CD4-positive, alpha-beta T cell treated with Interleukin-21 for 1 hour (primary cell): Measurements from ENCODE around the gene JAZF1.
"Not testable (repeated sequence)": the region's sequence is repeated elsewhere in the genome, so short reads cannot be mapped to it uniquely, and the experiment has no call there.

Experiments
- DNase-seq: peaks from one replicate; pipeline ENCODE4 v3.0.0-alpha.2; 2020

The JAZF1 gene

GRCh38 chr7:27928001-27928400 is 252.6 kb downstream of the JAZF1 start:
- no peak for DNase-seq

- DNase-seq: no peak
Observed at GRCh38 chr7:27925573-27926201, 254.9 kb downstream of the JAZF1 start.

GRCh38 chr7:27923642-27923980 is 257.0 kb downstream of the JAZF1 start:
- no peak for DNase-seq

DNA sequence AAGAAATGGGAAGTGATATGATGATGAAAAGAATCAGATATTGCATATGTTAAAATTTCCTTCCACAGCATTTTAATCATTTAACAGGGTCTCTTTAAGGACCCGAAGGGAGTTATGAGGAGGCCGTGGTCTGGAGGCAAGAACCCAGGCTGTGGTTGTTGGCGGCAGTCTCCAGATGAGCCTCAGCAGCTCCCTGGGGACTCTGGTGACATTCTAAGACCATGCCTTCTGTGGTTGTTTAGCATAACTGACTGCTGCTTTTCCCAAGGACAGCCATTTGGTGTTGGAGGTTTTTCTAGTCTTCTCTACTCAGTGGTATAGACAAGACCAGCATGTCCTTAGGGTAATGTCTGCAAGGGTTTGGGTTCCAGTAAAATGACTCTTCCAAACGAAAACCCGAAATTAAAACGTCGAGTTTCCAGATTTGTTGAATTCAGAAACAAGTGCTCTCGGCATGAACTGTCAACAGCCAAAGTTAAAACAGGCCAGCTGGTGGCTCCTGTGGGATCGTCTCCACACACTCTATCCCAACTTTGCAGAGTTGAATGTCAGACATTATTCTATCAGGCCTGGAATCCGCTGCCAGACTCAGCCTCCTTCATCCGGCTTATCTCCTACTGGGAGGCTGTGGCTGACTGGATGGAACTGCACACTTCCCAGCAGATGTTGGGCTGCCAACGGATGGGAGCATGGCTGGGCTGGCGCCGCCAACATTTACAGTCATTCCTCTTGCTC is 257.5 kb downstream of the JAZF1 start:
- DNase-seq: no peak

DNA sequence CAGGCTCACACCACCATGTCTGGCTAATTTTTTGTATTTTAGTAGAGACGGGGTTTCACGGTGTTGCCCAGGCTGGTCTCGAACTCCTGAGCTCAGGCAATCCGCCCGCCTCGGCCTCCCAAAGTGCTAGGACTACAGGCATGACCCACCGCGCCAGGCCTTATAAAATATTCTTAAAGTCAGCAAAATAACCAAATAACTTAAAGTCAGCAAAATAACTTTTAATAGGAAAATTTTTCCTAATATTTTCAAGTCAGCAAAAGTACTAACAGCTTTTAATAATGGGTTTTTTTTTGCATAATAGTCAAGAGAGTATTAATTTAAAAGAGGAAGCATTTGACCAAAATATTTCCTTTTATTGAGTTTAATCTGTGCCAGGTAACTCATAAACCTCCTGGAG is 258.2 kb downstream of the JAZF1 start:
- not testable (repeated sequence) for DNase-seq

DNA sequence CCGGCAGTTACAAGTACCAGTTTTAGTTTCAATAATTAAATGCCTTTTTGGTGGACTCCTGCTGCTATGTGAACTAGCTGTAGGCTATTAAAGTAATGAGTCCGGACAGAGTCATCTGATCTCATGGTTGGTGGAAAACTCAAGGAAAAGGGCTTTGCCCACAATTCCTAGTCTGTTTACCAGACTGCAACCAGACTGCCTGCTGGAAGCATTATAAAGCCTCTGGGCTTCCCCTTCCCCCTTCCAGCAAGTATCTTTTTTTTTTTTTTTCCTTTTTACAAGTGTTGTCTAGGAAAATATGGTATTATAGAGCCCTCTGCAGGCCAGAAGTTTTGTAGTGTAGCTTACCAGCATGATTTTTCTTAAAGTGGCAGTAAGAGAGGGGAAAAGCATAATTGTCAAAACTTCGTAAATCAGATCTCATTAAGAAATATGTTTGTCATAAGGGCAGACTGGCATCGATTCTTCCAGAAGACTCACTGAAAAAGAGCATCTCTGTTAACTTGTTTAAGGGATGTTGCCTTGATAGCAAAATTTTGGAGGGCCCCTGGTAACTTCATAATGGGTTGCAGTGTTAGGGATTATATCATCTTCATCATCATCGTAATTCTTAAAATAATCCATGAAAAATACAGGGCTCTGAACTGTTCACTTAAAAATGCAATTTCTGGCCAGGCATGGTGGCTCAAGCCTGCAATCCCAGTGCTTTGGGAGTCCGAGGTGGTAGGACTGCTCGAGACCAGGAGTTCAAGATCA is 259.3 kb downstream of the JAZF1 start:
- DNase-seq: peak; percentile 47

DNA sequence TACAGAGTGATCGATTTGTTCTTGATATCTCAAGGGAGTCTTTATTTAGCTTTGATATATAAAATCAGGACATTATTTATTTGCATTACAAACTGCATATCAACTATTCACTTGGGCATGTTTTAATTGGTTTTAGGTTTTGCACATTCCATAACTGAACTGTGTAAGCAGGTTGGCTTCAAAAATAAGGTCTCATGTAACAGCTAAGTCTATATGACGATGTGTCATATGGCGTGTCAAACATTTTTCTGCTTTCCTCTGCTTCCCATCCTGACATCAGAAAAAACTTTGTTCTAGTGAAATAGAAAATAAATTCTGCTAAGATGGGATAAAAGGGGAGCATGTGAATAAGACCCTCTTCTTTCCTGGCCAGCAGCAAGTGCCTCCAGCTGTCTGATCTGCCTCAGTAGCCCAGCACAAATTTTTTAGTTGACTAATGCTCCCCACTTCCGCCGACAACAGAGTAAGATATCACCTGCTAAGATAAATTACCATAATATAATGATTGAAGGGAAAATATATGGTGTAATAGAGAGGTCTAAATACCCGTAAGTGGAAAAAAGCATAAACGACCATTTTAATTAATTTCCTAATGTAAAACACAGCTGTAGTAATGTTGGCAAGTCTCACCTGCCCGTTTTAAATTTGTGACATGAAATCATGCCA is 260.2 kb downstream of the JAZF1 start:
- DNase-seq: no peak

GRCh38 chr7:27918503-27918902 is 262.1 kb downstream of the JAZF1 start:
- DNase-seq: no peak

DNA sequence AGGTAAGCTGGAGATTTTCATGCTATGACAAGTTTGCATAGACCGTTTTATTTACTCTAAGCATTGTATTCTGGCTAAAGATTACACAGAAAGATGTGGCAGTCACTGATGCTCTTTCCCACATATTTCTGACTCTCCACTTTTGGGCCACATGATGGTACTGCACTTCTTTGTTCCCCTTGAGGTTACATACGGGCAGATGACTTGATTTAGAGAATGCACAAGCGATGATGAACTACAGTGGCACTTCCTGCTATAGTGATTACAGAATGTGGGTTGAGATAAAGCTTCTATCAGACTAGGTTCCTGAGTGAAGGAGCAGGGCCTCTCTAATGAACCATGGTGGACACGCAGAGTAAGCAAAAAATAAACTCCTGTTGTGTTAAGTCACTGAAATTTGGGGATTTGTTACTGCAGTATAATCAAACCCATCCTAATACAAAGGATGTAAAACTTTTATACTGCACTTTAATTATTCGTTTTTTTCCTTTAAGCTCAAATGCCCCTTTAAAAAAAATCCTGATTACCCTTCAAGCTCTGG is 262.8 kb downstream of the JAZF1 start:
- DNase-seq: no peak

DNA sequence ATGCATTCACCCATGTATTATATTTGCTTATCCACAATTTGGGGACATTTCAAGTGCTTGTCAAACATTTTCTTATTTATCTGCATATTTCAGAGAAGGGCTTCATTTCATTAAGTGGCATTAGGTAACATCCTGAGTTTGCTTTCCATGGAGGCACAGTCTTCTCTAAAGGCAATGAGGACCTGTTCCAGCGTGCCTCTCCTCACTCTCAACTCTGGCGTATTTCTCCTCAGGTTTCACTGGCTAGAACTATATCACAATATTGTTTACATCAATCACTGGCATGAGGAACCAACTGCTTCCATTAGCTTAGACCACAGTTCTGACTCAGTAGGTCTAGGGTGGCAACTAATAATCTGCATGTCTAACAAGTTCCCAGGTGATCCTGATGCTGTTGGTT is 263.5 kb downstream of the JAZF1 start:
- no peak for DNase-seq

DNA sequence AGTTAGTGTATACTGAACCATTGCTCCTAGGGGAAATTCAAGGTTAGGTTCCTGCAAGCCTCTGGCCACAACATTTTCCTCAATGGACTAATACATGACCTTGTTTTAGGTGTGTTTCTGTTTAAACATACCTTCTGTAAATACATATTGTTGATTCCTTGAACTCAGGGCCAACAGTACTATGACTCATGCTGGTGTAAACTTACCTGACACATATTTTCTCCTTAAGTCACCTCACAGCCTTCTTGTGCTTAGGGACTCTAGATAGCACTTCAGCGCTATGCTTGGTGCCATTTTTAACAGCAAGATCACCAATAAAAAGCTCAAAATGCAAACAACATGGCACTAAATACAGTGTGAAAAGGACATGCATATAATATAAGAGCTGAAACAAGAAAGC is 264.2 kb downstream of the JAZF1 start:
- no peak for DNase-seq

DNA sequence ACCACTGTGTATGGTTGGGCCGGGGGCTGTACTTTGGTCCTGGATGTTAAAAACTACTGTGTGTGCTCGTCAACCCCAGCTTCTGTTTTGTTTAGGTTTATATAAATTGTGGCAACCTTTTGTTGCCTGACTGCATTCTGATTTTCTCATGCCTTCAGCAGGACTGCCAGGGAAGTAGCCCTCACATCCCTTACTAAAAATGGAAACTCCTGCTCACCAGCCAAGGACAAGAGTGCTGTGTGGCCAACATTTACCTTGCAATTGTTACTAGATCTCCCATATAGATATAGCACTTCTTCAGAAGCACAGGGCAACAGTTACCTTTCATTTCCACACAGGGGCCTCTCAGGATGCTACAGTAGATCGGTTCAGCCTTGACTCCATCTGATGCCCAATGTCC is 266.2 kb downstream of the JAZF1 start:
- DNase-seq: no peak

- DNase-seq: no peak
Observed at GRCh38 chr7:27912751-27913150, 267.8 kb downstream of the JAZF1 start.

- no peak for DNase-seq
Observed at GRCh38 chr7:27911920-27912319, 268.7 kb downstream of the JAZF1 start.

DNA sequence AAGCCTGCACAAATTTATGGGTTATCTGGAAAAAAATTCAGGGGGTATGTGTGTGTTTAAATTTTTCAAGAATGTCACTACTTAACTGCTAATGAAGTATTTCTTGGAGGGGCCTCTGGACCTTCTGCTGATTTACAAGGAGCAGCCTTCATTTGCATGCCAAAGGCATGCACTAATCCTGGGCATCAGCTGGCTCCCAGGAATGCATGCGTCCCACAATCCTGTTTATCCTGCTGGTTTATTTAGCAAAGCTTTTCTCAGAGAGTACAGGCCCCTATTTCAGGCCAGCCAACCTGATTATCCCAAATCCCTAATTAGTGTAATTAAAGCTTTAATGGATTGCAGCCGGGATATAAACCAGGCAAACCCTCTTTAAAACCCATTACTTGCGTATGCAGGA is 270.3 kb downstream of the JAZF1 start:
- no peak for DNase-seq

DNA sequence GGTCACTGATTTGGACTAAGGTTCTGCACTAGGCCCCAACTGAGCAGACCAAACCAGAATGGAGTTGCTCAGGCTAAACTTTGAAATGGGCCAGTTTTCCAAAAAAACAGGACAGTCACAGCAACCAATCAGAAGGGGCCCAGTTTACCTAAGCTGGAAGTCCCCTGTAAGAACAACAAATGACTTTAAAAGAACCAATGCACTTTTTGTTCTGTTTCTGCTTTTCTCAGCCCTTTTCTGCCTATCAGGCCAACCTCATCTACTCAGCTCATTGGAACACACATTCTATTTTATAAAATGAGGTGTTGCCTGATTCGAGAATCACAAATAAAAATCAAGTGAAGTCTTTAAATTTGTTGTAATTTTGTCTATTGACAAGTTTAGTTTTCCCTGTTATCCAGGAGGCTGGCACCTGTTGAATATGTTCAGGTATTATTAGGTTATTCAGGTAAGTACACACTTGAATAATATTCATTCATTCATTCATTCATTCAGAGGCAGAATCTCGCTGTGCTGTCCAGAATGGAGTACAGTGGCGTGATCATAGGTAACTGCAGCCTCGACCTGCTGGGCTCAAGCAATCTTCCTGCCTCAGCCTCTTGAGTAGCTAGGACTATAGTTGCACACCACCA is 271.9 kb downstream of the JAZF1 start:
- DNase-seq: no peak

- no peak for DNase-seq
Observed at GRCh38 chr7:27906385-27907091, 274.1 kb downstream of the JAZF1 start.

DNA sequence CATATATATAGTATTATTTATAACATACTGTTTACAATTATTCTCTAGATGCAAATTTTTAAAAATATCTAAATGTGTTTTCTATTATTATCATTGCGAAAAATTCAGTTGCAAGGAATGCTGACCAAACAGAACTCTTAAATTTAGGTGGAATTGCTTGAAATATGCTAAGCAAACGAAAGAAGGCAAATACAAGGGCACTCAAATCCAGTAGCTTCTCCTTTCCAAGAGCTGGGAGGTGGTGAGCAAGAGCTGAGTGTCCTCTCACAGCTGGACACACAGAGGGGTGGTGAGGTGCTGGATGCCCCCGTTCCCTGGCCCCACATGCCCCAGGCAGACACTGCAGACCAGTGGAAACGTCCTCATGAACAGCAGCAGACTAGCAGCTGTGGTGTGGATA is 274.6 kb downstream of the JAZF1 start:
- DNase-seq: no peak

DNA sequence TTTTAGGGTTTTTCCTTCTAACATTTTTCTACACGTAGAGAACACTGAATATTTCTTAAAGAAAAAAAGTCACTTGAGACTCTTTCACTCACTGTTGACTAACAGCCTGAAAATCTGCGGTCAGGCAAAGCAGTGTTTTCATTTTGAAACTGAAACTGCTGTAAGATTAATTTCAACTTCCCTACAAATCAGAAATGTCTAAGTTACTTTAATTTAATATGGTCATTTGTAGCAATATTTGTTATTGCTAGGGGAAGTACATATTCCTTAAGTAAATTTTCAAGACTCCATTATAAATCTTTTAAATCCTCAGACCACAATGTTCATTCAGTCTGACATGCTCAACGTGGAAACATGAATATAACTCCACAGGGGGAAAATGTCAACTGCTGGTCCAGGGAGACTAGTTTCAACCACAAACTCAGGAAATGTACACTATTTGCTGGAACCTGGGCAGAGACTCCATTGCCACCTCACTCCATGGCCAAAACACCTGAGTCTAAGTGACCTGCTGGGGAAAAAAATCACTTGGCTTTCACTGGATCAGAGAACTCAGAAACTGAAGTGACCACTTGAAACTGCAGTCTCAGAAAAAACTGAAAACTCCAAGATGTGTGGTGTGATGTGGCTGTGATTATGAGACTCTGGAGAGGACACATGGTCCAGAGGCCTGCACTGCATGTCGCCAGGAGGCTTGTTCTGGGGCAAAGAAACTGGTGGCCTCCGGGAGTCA is 279.4 kb downstream of the JAZF1 start:
- DNase-seq: peak; percentile 50

DNA sequence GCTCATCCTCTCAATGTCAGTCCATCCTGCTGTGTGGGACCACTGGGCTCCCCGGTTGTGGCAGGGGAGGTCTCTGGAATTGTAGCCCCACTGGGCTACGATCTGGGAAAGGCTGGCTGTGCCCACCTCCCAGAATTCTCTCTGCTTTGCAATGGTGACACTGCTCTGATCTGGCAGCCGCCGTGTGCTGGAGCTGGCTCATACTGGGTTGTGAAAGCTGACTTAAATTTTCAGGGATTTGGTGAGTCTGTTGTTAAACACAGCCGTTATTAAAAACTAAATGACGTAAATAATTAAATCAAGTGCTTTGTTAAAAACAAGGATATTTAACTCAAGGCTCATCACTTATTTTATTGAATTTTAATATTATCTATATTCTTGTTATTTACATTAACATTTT is 280.6 kb downstream of the JAZF1 start:
- DNase-seq: no peak

DNA sequence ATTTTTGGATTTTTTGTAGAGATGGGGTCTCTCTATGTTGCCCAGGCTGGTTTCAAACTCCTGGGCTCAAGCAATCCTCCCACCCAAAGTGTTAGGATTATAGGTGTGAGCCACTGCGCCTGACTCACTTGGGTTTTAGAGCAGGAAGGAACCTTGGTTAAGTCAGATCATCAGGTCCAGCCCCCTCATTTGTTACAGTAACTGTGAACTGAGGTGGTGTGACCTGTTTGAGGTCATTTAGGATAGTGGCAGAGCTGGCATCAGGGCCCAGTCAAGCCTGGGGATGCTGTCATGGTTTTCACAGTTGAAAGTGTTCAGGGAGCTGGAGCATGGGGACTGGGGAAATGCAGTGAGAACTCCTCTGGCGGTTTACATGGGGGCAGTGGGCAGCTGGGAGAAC is 281.0 kb downstream of the JAZF1 start:
- DNase-seq: peak; percentile 28

GRCh38 chr7:27897441-27897847 is 283.2 kb downstream of the JAZF1 start:
- DNase-seq: no peak
